Thoracic aorta (tissue), 2 donors: ENCODE measurements around the gene ST6GALNAC2. TPM values are rescaled to one million over a fixed set of nuclear protein-coding genes. Genes with fewer than 3 reads are reported as not detected.
A peak's percentile ranks its signal among the peaks of the same experiment; 100 is the strongest.
"Not testable (repeated sequence)": the region's sequence is repeated elsewhere in the genome, so short reads cannot be mapped to it uniquely, and the experiment has no call there.

Experiments used
- ATAC-seq: fragments of 150-250 bp; one replicate; pipeline ENCODE4 v1.8.0; 2017; ENCODE audit warnings: low read depth; ENCODE audit not compliant: insufficient number of reproducible peaks, low FRiP score
- DNase-seq: peaks from one replicate; pipeline ENCODE4 v3.0.0-alpha.2; 2020; ENCODE audit warnings: low spot score
- H3K27ac ChIP-seq, 2 donors: fragments of 200-600 bp; sonication (generic); 1 replicate in 1 of 2; 2 replicates in 1 of 2; pipeline ENCODE4 v1.5.1; 2016; ENCODE audit warnings: mild to moderate bottlenecking in 2 of 2, moderate library complexity in 2 of 2
- H3K27me3 ChIP-seq: fragments of 200-600 bp; sonication (generic); replicated peaks from 2 replicates; pipeline ENCODE4 v1.6.0; 2016; ENCODE audit warnings: mild to moderate bottlenecking; ENCODE audit not compliant: insufficient read depth
- H3K36me3 ChIP-seq: fragments of 200-600 bp; sonication (generic); one replicate; pipeline ENCODE4 v1.5.1; 2016
- H3K4me1 ChIP-seq, 2 donors: fragments of 200-600 bp; sonication (generic); 1 replicate in 1 of 2; 2 replicates in 1 of 2; pipeline versions ENCODE4 v1.5.1 to v1.6.0; 2016; ENCODE audit warnings: low read depth in 2 of 2, mild to moderate bottlenecking in 1 of 2; ENCODE audit not compliant: control insufficient read depth in 1 of 2
- H3K4me3 ChIP-seq: fragments of 200-600 bp; sonication (generic); 2 replicates; pipeline ENCODE4 v1.5.1; 2016; ENCODE audit warnings: mild to moderate bottlenecking
- H3K9me3 ChIP-seq: fragments of 200-600 bp; sonication (generic); 2 replicates; pipeline ENCODE4 v1.5.1; 2016
- total RNA-seq, 2 donors: library from RNA; depleted of rRNA; stranded (reverse); fragments of >200 nt; gene quantifications; one replicate each; pipeline versions ENCODE4 v1.1.0 to v1.2.3, GENCODE V29; 2016
- TF ChIP-seq, protein P1 (sequence below): fragments of 200-600 bp; sonication (generic); IDR thresholded peaks from one replicate; pipeline ENCODE4 v1.5.1; 2019; ENCODE audit warnings: antibody characterized with exemption

The ST6GALNAC2 gene
- total RNA-seq, 2 donors from 2014 or later, result 1.8 TPM; not detected in 1

DNA sequence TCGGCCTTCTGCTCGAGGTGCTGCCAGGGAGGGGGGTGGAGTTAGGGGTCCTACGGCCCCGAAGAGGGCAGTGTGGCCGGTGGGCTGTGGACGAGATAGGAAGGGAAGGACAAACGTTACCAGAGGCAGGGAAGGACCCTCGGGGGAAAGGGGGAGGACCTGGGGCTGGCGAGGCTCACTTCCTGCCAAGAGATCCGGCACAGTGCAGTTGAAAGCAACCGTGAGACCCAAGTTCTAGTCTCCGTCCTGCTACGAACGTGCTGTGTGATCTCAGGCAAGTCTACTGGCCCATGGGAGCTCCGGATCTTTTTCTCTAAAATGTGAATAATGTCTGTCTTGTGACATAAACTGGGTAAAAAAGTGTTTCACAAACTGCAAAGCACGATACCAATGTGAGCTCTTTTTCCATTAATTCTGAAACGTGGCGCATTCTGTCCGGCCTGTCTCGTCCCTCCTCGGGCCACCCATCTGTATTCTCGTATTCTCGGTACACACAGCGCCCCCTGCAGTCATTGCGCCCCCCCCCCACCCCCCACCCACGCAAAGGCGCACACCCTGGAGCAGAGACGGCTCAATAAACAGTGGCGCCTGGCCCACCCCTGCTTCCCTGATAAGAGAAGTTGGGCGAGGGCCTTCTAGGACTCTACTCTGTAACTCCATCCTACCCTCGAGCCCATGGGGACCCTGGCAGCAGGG lies 57.0 kb downstream of the ST6GALNAC2 start:
- H3K4me1 ChIP-seq, result peaks cover 35 to 40% of the 10 kb centered on the region in 2 donors
- no peaks in the 10 kb centered on the region for H3K27me3 ChIP-seq
- no peaks in the 10 kb centered on the region for H3K36me3 ChIP-seq
- H3K27ac ChIP-seq, result peak overlapping the region; percentile 86 to 92
- DNase-seq (no peak), ATAC-seq (no peak)
- peak overlapping the region; percentile 59 for H3K4me3 ChIP-seq
- H3K9me3 ChIP-seq, result no peaks in the 10 kb centered on the region
- TF ChIP-seq, protein P1, sequence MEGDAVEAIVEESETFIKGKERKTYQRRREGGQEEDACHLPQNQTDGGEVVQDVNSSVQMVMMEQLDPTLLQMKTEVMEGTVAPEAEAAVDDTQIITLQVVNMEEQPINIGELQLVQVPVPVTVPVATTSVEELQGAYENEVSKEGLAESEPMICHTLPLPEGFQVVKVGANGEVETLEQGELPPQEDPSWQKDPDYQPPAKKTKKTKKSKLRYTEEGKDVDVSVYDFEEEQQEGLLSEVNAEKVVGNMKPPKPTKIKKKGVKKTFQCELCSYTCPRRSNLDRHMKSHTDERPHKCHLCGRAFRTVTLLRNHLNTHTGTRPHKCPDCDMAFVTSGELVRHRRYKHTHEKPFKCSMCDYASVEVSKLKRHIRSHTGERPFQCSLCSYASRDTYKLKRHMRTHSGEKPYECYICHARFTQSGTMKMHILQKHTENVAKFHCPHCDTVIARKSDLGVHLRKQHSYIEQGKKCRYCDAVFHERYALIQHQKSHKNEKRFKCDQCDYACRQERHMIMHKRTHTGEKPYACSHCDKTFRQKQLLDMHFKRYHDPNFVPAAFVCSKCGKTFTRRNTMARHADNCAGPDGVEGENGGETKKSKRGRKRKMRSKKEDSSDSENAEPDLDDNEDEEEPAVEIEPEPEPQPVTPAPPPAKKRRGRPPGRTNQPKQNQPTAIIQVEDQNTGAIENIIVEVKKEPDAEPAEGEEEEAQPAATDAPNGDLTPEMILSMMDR, result no peak

DNA sequence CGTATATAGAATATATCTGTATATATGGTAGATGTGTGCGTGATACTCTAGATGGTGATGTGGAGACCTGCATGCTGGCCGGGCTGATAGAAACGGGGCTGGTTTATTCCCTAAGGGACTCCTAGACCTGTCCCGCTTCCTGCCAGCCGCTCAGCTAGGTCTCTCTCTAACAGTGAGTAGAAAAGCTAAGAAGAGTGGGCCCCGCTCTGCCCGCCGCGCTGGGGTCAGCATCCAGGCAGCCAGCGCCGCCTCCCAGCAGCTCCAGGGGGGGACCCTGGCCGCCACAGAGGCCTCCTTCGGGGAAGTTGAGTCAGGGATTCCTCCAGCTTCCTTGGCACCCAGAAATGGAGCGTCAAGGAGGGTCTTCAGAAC lies 57.5 kb downstream of the ST6GALNAC2 start:
- H3K4me3 ChIP-seq, result peak overlapping the region; percentile 59

DNA sequence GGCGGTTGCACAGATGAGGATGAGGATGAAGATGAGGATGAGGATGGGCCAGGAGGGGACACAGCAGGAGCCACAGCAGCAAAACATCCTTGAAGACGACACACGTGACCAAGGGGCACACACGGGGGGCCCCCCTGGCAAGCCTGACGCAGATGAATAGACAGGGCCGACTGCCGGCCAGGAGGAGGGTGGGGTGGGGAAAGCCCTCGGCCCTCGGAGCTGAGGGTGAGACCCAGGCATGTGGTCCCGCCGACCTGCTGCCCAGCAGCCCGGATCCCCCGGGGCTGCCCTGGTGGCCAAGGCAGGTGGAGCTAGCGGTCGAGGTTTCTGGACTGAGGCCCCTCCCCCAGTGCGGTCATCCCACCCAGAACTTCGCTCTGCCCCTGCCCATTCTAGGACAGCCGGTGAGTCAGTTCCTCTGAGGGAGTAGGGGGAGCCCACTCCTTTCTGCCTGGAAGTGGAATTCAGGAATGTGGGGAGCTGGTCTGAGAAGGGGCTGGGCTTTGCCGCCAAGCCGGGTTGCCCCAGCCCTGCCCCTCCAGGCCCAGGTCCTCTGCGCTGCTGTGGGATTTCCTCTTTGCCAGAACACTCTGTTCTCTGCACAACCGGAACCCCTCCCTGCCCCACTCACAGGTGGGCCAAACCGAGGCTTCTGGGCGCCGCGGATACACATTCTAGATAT lies 58.1 kb downstream of the ST6GALNAC2 start:
- peak; percentile 38 for DNase-seq
- H3K27me3 ChIP-seq, result no peaks in the 10 kb centered on the region
- peak overlapping the region; percentile 59 for H3K4me3 ChIP-seq
- TF ChIP-seq, protein P1, result no peak
- no peaks in the 10 kb centered on the region for H3K9me3 ChIP-seq
- ATAC-seq, result peak; percentile 17
- no peaks in the 10 kb centered on the region for H3K36me3 ChIP-seq
- H3K27ac ChIP-seq, result peak overlapping the region; percentile 57 to 86
- H3K4me1 ChIP-seq, result peaks cover 35 to 40% of the 10 kb centered on the region in 2 donors

More for the DNA sequence above, 57.5 kb downstream of the ST6GALNAC2 start:
- Histone ChIP-seq H3K27ac (peak overlapping the region; percentile 86 to 92), H3K9me3 (no peaks in the 10 kb centered on the region), H3K36me3 (no peaks in the 10 kb centered on the region), H3K4me1 (peaks cover 35 to 40% of the 10 kb centered on the region in 2 donors), H3K27me3 (no peaks in the 10 kb centered on the region)
- TF ChIP-seq, protein P1, result no peak
- DNase-seq, result no peak
- no peak for ATAC-seq

DNA sequence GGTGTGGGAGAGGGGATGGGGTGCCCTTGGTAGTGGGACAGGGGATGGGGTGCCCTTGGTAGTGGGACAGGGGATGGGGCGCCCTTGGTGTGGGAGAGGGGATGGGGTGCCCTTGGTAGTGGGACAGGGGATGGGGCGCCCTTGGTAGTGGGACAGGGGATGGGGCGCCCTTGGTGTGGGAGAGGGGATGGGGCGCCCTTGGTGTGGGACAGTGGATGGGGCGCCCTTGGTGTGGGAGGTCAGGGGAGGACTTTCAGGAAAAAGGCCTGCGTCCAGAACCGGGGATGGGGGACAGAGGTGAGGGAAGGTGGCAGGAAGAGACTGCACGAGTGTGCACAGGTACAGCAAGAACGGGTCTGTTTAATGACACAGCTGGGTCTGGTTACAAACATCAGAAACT lies 58.6 kb downstream of the ST6GALNAC2 start:
- H3K27me3 ChIP-seq, H3K9me3 ChIP-seq, ATAC-seq, DNase-seq, H3K36me3 ChIP-seq: not testable (repeated sequence)
- peaks cover 35 to 40% of the 10 kb centered on the region in 2 donors for H3K4me1 ChIP-seq
- H3K27ac ChIP-seq, result peak overlapping the region in 1 of 2 donors; percentile 57
- H3K4me3 ChIP-seq, result peak overlapping the region; percentile 59

DNA sequence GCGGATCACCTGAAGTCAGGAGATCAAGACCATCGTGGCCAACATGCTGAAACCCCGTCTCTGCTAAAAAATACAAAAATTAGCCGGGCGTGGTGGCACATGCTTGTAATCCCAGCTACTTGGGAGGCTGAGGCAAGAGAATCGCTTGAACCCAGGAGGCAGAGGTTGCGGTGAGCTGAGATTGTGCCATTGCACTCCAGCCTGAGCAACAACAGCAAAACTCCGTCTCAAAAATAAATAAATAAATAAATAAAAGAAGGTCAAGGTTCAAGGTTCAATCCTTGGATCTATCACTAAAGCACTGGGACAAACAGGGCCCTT lies 60.2 kb downstream of the ST6GALNAC2 start:
- not testable (repeated sequence) for H3K27ac ChIP-seq, H3K27me3 ChIP-seq, H3K9me3 ChIP-seq, DNase-seq, H3K36me3 ChIP-seq, H3K4me3 ChIP-seq, ATAC-seq
- peaks cover 31 to 32% of the 10 kb centered on the region in 2 donors for H3K4me1 ChIP-seq
